Measurements from ENCODE around the gene TOM1L2.
"Not testable (repeated sequence)": the region's sequence is repeated elsewhere in the genome, so short reads cannot be mapped to it uniquely, and the experiment has no call there.

Gene TOM1L2

GRCh38 chr17:17940441-17940911, 31.7 kb downstream of the TOM1L2 start:
- ATAC-seq: no peak

DNA sequence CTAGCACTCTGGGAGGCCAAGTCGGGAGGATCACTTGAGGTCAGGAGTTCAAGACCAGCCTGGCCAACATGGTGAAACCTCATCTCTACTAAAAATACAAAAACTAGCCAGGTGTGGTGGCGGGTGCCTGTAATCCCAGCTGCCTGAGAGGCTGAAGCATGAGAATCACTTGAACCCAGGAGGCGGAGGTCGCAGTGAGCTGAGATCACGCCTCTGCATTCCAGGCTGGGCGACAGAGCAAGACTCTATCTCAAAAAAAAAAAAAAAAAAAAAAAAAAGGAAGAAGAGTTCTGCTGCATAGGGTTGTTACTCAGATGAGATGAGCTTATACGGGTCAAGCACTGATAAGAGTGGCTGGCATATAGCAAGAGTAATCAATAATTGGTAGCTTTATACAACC, 32.3 kb downstream of the TOM1L2 start:
- not testable (repeated sequence) for ATAC-seq

- no peak for ATAC-seq
Observed at GRCh38 chr17:17938388-17939107, 33.7 kb downstream of the TOM1L2 start.

- ATAC-seq: no peak
Observed at GRCh38 chr17:17937958-17938357, 34.2 kb downstream of the TOM1L2 start.

DNA sequence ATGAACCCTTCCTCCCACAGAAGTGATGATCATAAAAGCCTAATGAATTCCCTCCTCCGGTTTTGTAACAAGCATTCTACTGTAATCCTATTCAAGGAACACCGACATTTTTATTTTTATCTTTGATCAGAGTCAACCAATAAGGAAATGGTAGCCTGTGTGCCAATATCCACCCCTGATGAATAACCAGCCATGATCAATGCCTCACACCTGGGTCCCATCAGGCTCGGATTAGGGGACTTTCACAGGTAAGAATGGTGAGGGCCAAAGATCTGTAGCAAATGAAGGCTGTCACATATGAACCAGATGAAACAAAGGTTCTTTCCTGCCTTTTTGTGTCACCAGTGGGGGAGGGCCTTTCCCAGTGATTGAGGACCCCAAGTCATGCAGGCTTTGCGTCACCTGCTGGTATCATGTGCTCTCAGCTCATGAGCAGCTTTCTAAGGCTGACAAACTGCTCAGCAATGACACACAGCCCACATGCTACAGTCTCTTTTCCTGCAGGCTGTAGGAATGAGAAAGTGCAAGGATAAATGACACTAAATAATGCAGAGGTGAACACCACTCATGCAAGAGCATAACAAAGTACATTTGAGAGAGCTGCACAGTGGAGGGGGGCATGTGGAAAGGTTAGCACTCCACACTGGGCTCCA, 34.9 kb downstream of the TOM1L2 start:
- ATAC-seq: no peak

DNA sequence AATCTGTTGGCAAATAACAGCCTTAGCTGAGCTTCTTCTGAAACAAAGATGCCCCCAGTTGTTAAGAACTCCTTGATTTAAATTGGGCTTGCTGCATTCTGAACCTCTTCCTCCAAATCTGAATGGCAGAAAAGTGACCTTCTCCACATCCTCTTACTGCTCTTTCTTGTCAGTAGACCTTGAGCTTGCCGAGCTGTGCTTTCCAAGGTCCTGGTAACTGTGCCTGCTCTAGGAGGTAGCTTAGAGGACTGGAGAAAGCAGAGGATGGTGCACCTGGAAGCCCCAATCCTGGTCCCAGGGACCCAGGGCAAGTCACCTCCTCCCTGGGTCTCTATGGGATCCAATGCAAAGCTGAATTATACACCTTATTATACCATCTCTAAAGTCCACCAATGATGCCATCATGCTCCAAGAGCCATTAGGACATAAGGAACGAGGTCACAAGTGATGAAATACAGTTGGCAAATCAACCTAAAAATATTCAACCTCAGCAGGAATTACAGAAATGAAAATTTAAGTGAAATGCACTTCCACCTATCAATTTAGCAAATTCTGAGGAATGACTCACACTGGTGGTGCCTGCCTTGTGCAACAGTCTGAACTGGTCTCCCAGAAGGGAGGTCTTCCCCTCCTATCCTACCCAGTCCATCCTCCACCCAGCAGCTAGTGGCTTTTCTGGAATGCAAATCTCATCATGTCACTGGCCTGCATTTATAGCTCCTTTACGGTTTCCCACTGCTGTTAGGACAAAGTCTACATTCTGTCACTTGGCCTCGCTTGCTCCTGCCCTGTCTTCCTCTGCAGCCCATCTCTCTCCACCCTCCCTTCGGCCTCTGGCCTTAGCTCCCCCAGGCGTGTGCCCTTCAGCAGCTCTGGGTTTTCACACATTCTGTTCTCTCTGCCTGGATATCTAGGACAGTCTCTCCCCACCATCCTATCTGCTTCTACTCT, 36.6 kb downstream of the TOM1L2 start:
- ATAC-seq: no peak

GRCh38 chr17:17934806-17935205, 37.4 kb downstream of the TOM1L2 start:
- no peak for ATAC-seq

DNA sequence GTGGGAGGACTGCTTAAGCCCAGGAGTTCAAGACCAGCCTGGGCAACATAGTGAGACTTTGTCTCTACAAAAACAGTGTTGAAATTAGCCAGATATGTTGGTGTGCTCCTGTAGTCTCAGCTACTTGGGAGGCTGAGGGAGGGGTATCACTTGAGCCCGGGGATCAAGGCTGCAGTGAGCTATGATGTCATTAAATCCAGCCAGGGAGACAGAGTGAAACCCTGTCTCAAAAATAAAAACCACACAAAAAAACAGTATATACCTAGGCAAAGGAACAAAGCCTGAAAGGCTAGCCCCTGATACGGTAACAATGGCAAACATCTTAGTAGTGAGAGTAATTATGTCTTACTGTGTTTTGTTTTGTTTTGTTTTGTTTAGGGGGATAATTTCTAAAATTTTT, 38.0 kb downstream of the TOM1L2 start:
- ATAC-seq: no peak

DNA sequence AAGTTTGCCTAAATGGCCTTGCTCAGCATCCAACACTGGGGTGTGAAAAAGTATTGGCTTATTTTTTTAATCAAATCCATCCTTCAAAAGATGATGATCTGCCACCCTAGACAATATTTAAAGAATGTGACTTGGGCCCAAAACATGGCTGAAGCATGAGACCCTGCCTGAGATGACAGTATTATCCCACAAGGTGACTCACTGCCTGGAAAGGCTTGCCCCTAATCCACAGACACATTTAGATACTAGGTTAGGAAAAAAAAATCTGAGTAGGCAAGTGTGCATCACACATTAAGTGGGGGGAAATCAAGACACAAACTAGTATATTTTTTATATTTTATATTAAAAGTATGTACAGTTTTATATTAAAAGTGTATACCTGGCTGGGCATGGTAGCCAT, 38.4 kb downstream of the TOM1L2 start:
- ATAC-seq: no peak

DNA sequence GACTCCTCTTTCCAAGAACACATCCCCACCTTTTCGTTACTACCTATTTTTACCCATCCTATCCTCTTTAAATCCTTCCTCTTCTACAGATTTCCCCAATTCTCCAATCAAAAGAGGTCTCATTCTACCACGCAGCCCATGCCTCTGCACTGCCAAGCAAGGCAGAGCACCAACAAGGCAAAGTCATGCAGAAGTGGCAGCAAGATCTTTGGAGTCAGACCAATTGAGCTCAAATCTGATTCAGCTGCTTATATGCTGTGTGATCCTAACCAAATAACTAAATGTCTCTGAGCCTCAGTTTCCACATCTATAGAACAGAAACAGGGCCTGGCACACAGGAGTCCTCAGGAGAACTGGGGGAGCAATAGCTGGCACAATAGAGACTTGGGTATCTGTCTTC, 41.0 kb downstream of the TOM1L2 start:
- ATAC-seq: no peak

GRCh38 chr17:17930674-17931073, 41.5 kb downstream of the TOM1L2 start:
- ATAC-seq: no peak

DNA sequence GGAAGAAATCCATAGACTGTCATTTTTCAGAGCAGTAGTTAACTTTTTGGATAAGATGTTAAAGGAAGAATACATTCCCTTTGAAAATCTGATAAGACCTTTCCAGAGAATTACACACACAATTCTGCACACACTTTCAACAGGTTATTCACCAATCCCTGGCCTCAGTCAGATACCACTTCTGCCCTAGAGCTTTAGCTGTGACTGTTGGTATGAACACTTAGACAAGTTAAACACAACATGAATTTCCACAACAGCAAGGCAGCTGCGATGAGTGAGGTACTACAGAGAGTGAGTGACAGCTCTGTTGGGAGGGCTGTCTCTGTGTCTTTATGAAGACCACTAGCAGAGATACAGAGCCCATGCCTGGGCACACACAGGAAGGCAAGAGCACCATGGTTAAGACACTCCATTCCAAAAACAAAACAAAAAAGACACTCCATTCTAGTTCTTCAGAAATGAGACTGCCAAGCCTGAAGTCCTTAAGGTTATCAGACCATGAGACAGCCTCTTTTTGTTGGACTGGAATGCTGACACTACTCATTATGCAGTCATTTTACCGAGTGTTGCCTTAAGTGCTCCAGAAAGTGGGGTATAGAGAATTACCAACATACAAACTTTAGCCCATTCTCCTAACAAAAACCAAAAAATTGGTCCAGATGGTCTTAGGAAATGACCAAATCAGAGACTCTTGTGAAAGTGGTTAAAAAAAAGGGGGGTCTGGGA, 42.4 kb downstream of the TOM1L2 start:
- ATAC-seq: no peak

DNA sequence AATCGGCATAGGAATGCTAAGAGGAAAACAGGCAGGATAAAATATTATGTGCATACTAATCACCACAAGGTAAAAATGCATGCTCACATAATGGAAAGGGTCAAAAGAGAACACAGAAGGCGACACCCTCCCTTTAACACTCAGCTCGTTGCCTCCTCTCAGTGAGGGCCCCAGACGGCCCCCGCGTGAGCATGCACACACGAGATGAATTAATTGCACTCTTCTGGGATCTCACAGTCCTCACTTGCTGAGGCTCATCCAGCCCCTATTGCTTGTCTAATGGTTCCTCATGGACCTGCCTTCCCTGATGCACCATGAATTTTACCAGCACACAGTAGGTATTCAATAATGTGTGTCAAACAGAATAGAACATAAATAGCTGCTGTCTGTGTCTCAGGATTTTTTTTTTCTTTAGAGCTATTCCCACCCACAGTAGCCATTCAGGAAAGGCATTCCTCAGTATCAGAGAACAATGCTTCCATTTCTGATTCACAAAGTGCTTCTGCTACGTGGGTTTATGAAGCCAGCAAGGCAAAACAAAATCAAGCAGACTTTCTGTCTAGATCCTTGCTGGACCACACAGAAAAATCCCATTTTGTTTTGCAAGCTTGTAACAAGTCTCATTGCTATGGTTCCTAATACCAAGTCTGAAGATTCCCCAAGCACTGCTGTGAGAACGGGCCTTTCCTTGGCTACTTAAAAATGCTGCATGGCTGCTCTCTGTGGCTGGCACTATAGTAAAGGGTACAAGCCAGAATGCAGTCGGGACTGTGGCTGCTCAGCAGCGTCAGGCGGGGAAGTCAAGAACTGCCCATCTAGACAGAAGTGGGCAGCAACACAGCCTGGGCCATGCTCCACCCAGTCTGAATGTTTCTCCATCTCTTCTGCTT, 43.6 kb downstream of the TOM1L2 start:
- no peak for ATAC-seq

DNA sequence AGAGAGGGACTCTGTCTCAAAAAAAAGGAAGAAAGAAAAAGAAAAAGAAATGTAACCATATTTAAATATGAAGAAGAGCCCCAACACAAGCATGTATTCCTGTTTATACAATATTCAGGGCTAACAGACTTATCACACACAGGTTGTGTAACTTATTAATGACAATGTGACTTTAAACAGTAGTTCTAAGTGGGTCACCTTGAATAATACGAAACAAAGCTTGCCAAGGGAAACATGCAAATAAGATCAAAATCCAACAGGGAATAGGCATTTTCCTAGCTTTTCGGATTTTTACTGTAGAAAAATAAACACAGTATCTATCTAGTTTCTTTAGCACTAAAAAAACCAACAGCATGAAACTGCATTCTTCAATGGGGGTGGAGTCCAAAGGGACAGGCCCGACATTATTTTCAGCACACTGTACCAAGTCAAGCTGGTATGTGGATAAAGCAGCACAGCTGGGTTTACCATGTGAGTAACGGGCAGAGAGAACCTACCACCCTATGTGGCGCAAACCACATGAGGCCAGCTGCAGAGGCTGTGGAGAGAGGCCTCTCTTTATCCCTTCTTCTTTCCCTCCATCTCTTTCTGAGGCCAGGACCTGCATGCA, 45.3 kb downstream of the TOM1L2 start:
- ATAC-seq: no peak

DNA sequence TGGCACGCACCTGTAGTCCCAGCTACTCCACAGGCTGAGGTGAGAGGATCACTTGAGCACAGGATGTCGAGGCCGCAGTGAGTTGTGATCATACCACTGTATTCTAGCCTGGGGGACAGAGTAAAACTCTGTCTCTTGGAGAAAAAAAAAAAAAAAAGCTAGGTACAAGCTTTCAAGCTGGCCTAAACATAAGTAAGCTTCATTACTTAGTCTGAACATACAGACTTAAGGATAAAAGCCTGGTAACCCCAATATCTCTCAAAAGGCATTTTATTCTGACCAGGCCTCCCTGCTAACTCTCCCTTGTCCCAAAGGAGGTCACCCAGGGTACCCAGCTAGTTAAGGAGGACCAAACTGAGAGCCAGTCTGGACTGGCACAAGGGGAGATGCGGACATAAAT, 46.2 kb downstream of the TOM1L2 start:
- no peak for ATAC-seq

DNA sequence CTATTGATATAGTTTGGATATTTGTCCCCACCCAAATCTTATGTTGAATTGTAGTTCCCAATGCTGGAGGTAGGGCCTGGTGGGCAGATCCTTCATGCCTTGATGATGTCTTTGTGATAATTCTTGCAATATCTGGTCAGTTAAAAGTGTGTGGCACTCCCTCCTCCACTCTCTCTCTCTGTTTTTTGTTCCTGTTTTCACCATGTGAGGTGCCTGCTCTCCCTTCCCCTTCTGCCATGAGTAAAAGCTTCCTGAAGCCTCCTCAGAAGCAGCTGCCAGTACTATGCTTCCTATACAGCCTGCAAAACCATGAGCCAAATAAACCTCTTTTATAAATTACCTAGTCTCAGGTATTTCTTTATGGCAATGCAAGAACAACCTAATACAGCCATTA, 47.3 kb downstream of the TOM1L2 start:
- ATAC-seq: no peak

- no peak for ATAC-seq
Observed at GRCh38 chr17:17924131-17924856, 47.9 kb downstream of the TOM1L2 start.

DNA sequence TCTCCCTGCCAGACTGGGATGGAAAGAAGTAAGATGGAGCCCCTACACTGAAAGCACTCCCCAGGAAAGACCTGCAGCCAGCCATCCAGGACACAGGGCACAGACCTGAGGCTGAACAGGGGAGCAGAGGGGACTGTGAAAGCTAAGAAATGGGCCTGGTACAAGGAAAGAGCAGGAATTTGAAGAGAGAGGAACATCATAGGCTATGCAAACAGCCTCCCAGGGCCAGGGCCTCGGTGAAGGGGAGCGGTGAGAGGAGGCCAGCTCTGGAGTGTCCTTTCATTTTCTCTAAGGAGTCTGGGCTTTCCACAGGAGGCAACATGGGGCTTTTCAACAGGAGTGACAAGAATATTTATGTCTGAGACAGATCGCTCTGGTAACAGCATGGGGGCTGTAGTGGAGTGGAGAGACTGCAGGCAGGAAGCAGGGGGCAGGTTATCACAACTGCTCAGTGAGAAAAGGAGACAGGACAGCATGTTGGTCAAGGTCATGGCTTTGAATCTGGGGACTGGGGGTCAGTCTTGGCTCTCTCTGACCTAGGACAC, 50.1 kb downstream of the TOM1L2 start:
- no peak for ATAC-seq

GRCh38 chr17:17921192-17922069, 50.8 kb downstream of the TOM1L2 start:
- no peak for ATAC-seq

Measured in activated CD4-positive, CD25-positive, alpha-beta regulatory T cell treated with anti-CD3 and anti-CD28 coated beads, Interleukin-2, amount 50 U/mL, for 24 hours (primary cell).